Natural killer cell (primary cell): ENCODE data around the gene LRRC74B. TPM values are rescaled to one million over a fixed set of nuclear protein-coding genes. Genes with fewer than 3 reads are reported as not detected.

Experiments
- ATAC-seq, 3 donors: fragments of 150-1000 bp in 2 of 3; fragments of 200-7000 bp in 1 of 3; cut with Tn5 transposase; 1 replicate in 1 of 3; 2 replicates in 2 of 3; pipeline ENCODE4 v1.10.0; 2021; ENCODE audit warnings: mild to moderate bottlenecking in 2 of 3, moderate library complexity in 2 of 3
- DNase-seq, 2 donors: peaks; one replicate each; pipeline versions ENCODE4 v3.0.0 to v3.0.0-alpha.2; 2013 to 2021; ENCODE audit warnings: mixed read lengths in 1 of 2
- H3K27ac ChIP-seq: one replicate; pipeline ENCODE4 v1.5.1; 2013; ENCODE audit warnings: mild to moderate bottlenecking, low read length
- H3K27me3 ChIP-seq: one replicate; pipeline ENCODE4 v1.6.1; 2013; ENCODE audit warnings: low read length; ENCODE audit not compliant: control insufficient read depth, insufficient read depth
- H3K36me3 ChIP-seq: one replicate; pipeline ENCODE4 v1.6.1; 2013; ENCODE audit warnings: low read length; ENCODE audit not compliant: control insufficient read depth, insufficient read depth
- H3K4me1 ChIP-seq: one replicate; pipeline ENCODE4 v1.6.1; 2013; ENCODE audit warnings: low read length; ENCODE audit not compliant: control insufficient read depth, insufficient read depth
- H3K4me3 ChIP-seq: one replicate; pipeline ENCODE4 v1.5.1; 2013; ENCODE audit warnings: low read length
- H3K9me3 ChIP-seq: one replicate; pipeline ENCODE4 v1.6.1; 2013; ENCODE audit warnings: low read length; ENCODE audit not compliant: control insufficient read depth, insufficient read depth
- H3K27ac Mint-ChIP-seq, 2 donors: one replicate each; pipeline ENCODE4 v1.8.0; 2022; ENCODE audit warnings: mild to moderate bottlenecking in 2 of 2, mixed read lengths in 2 of 2, moderate library complexity in 1 of 2
- H3K27me3 Mint-ChIP-seq, 2 donors: one replicate each; pipeline ENCODE4 v1.8.0; 2022; ENCODE audit warnings: low read depth in 2 of 2, mixed read lengths in 2 of 2
- H3K36me3 Mint-ChIP-seq: one replicate; pipeline ENCODE4 v1.8.0; 2022; ENCODE audit warnings: mixed read lengths
- H3K4me1 Mint-ChIP-seq, 2 donors: one replicate each; pipeline ENCODE4 v1.8.0; 2022; ENCODE audit warnings: mixed read lengths in 2 of 2
- H3K4me3 Mint-ChIP-seq: one replicate; pipeline ENCODE4 v1.8.0; 2022; ENCODE audit warnings: mild to moderate bottlenecking, moderate library complexity, mixed read lengths
- H3K9me3 Mint-ChIP-seq, 2 donors: one replicate each; pipeline ENCODE4 v1.8.0; 2022; ENCODE audit warnings: mixed read lengths in 2 of 2
- WGBS: methylation state at CpG from one replicate; pipeline ENCODE4 v1.1.7; 2013; ENCODE audit warnings: missing lambda C conversion rate; ENCODE audit not compliant: insufficient coverage; 5-methylcytosine and 5-hydroxymethylcytosine counted together
- intact Hi-C: fragments of 100-400 bp; cut with micrococcal nuclease; formaldehyde crosslinking; loops from one replicate; pipeline ENCODE4 v1.14.2; 2022
- total RNA-seq, 4 donors: library from RNA; stranded (reverse); fragments of 120-200 nt in 1 of 4; gene quantifications; one replicate each; pipeline versions ENCODE4 v1.2.3 to v1.2.4, GENCODE V29; 2013 to 2022
- TF ChIP-seq, protein P1 (sequence below): fragments of 200-600 bp; IDR thresholded peaks from one replicate; pipeline ENCODE4 v1.8.0; 2022; ENCODE audit warnings: antibody characterized with exemption

LRRC74B gene
- total RNA-seq, 3 donors from 2014 or later (not counting 1 experiment from before 2014, with no cell fraction given), result 0.11 TPM; not detected in 2

DNA sequence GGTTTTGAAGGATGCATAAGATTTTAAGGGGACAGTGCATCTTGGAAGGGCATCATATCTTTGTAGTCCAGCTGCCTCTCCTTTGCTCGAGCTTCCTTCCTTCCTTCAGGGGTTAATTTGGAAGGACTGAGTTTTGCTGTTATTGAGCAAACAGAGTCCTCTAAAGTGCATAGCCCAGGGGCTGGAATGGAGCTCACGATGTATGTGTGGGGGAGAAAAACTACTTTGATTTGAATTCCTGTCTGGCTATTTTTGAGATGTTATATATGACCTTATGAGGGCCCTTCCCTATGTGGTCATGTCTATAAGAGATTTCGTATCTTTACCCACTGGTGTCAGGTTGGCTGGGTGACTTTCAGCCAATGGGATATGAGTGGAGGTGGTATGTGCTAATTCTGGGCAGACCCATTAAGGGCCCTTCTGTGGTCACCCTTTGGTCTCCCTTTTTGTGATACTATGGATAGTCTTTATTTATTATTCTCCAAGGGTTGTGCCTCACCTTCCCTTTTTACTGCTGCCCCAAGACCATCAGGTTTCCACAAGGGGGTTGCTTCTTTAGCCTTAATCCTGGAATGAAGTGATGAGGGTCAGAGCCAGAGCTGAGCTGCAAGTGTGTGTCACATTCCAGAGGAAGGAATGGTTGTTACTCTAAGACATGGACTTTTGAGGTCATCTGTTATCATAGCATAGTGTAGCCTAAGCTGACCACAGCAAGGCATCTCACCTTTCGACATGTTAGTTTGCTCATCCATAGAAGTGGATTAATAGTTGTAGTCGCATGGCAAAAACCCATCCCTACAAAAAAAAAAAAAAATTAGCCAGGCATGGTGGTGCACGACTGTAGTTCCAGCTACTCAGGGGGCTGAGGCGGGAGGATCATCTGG lies 54.6 kb downstream of the LRRC74B start:
- H3K9me3 ChIP-seq, result no peaks in the 10 kb centered on the region
- intact Hi-C loops, result no loop called here
- peaks cover 6% of the 10 kb centered on the region for H3K4me1 ChIP-seq
- ATAC-seq (no peak), DNase-seq (no peak)
- no peak overlapping the region for H3K27ac ChIP-seq
- WGBS, result 76% methylated on average over 6 of the region's 7 CpGs
- Mint-ChIP-seq H3K4me1 (peaks cover 8% of the 10 kb centered on the region in 2 donors), H3K27me3 (peaks cover 17 to 27% of the 10 kb centered on the region in 2 donors), H3K4me3 (no peak overlapping the region), H3K36me3 (no peaks in the 10 kb centered on the region), H3K9me3 (no peaks in the 10 kb centered on the region), H3K27ac (no peak overlapping the region)
- H3K4me3 ChIP-seq, result no peak overlapping the region
- H3K27me3 ChIP-seq, result peaks cover 2% of the 10 kb centered on the region
- TF ChIP-seq, protein P1, sequence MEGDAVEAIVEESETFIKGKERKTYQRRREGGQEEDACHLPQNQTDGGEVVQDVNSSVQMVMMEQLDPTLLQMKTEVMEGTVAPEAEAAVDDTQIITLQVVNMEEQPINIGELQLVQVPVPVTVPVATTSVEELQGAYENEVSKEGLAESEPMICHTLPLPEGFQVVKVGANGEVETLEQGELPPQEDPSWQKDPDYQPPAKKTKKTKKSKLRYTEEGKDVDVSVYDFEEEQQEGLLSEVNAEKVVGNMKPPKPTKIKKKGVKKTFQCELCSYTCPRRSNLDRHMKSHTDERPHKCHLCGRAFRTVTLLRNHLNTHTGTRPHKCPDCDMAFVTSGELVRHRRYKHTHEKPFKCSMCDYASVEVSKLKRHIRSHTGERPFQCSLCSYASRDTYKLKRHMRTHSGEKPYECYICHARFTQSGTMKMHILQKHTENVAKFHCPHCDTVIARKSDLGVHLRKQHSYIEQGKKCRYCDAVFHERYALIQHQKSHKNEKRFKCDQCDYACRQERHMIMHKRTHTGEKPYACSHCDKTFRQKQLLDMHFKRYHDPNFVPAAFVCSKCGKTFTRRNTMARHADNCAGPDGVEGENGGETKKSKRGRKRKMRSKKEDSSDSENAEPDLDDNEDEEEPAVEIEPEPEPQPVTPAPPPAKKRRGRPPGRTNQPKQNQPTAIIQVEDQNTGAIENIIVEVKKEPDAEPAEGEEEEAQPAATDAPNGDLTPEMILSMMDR, result no peak
- H3K36me3 ChIP-seq, result no peaks in the 10 kb centered on the region

DNA sequence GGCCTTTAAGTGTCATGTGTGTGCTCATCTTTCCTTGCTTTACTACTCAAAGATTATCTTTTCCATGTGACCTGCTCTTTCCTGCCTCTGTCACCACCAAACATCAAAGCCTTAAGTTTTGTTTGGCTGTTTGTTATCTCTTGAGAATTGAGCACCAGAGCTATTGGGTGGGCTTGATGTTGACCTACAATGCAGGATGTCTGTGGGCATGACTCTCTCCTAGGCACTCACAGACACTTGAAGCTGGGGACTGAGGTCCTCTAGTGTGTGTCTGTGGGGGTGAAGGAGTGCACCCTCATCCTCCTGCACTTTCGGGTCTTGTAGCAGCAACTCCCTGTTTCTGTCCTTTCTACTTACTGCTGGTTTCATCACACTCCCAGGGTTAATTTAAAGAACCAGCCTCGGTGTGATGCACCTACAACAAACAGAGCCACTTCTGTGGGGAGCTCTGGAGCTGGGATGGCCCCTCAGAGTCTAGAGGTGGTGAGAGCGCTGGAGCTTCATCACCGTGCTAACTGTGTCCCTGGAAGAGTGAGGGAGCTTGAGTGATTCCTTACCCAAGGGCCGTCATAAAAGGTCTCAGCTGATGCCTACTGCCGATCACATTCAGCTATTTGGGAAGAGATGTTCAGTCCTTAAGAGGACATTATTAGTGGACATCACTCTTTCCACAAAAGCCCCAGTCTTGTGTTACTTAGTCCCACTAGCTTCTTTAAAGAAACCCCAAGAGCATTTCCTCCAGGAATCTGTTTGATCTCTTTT lies 56.3 kb downstream of the LRRC74B start:
- intact Hi-C loops, result no loop called here
- 81% methylated on average over 6 of the region's 6 CpGs for WGBS
- no peaks in the 10 kb centered on the region for H3K9me3 Mint-ChIP-seq
- Histone ChIP-seq H3K36me3 (no peaks in the 10 kb centered on the region), H3K4me3 (no peak overlapping the region), H3K9me3 (no peaks in the 10 kb centered on the region), H3K4me1 (peaks cover 6% of the 10 kb centered on the region), H3K27ac (no peak overlapping the region), H3K27me3 (peaks cover 2% of the 10 kb centered on the region)
- ATAC-seq, result no peak
- peaks cover 8% of the 10 kb centered on the region in 2 donors for H3K4me1 Mint-ChIP-seq
- DNase-seq, result peak in 1 of 2 donors; percentile 6
- no peak overlapping the region for H3K4me3 Mint-ChIP-seq
- H3K27me3 Mint-ChIP-seq, result peaks cover 18 to 36% of the 10 kb centered on the region in 2 donors
- H3K36me3 Mint-ChIP-seq, result no peaks in the 10 kb centered on the region
- H3K27ac Mint-ChIP-seq, result peak overlapping the region in 1 of 2 donors; percentile 48
- TF ChIP-seq, protein P1, result no peak

DNA sequence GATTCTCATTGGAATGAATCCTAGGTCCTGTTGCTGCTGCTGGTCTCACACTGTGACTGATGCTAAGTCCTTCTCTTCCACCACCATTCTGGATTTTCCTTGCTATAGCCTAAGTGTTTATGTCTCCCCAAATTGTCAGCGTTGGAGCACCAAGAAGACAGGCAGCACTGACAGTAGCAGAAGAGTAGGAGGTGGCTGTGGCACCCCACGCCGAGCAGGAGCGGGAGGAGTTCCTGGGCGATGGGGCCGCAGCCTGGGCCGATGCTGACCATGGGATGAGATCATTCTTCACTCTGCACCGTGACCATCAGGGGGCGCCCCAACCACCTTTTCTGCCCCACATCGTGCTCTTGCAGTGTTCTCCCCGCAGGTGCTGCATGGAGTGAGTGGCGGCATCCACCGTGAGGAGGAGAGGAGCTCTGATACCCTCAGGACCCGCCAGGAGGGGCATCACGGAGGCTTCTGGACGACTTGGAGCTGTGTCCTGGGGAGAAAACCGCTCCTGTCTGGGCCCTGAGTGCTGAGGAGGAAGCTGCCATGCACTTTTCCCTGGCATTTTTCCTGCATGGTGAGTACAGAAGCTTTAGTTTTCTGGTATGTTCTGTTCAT lies 57.0 kb downstream of the LRRC74B start:
- Mint-ChIP-seq H3K27me3 (peaks cover 18 to 36% of the 10 kb centered on the region in 2 donors), H3K4me3 (no peak overlapping the region), H3K27ac (peak overlapping the region in 1 of 2 donors; percentile 48), H3K9me3 (no peaks in the 10 kb centered on the region), H3K36me3 (no peaks in the 10 kb centered on the region), H3K4me1 (peaks cover 8% of the 10 kb centered on the region in 2 donors)
- peaks cover 2% of the 10 kb centered on the region for H3K27me3 ChIP-seq
- intact Hi-C loops, result no loop called here
- DNase-seq (peak; percentile 63 to 81), ATAC-seq (peak; percentile 82 to 94 (median 92))
- 4% methylated on average over 17 of the region's 17 CpGs for WGBS
- no peak overlapping the region for H3K4me3 ChIP-seq
- no peak overlapping the region for H3K27ac ChIP-seq
- no peaks in the 10 kb centered on the region for H3K36me3 ChIP-seq
- H3K9me3 ChIP-seq, result no peaks in the 10 kb centered on the region
- peaks cover 6% of the 10 kb centered on the region for H3K4me1 ChIP-seq
- TF ChIP-seq, protein P1, result peak; percentile 78
